Fibroblast of the aortic adventitia (primary cell): ENCODE data around the gene SIK3. TPM values are rescaled to one million over a fixed set of nuclear protein-coding genes. Genes with fewer than 3 reads are reported as not detected.
"Not testable (repeated sequence)": the region's sequence is repeated elsewhere in the genome, so short reads cannot be mapped to it uniquely, and the experiment has no call there.

ENCODE experiments used
- DNase-seq: peaks from one replicate; pipeline ENCODE4 v3.0.0-alpha.2; 2010; ENCODE audit warnings: low read depth
- H3K4me3 ChIP-seq: 2 replicates; pipeline ENCODE4 v1.5.1; 2011; ENCODE audit warnings: low read depth, mild to moderate bottlenecking, control low read depth, low read length, moderate library complexity
- CTCF ChIP-seq: IDR thresholded peaks from 2 replicates; pipeline ENCODE4 v1.5.1; 2011; ENCODE audit warnings: mild to moderate bottlenecking, low read length, control low read depth, inconsistent platforms; ENCODE audit not compliant: insufficient read depth
- total RNA-seq: library from RNA; depleted of rRNA; stranded (reverse); fragments of >200 nt; gene quantifications from 2 replicates; pipeline ENCODE4 v1.2.3, GENCODE V29; 2012; ENCODE audit warnings: low replicate concordance

The SIK3 gene
- total RNA-seq, 1 donor: 18.4 TPM

- DNase-seq: peak; percentile 64
- H3K4me3 ChIP-seq: no peak overlapping the region
- no peak for TF ChIP-seq CTCF
Measured at GRCh38 chr11:117026593-117027330, 71.5 kb downstream of the SIK3 start.

- H3K4me3 ChIP-seq, DNase-seq: not testable (repeated sequence)
Measured at GRCh38 chr11:117023707-117024106, 74.5 kb downstream of the SIK3 start.

GRCh38 chr11:117023178-117023577 lies 75.0 kb downstream of the SIK3 start:
- no peak overlapping the region for H3K4me3 ChIP-seq
- TF ChIP-seq CTCF: no peak
- no peak for DNase-seq

- DNase-seq: no peak
- TF ChIP-seq CTCF: no peak
- H3K4me3 ChIP-seq: no peak overlapping the region
Measured at GRCh38 chr11:117022526-117022925, 75.7 kb downstream of the SIK3 start.

- TF ChIP-seq CTCF: no peak
- no peak for DNase-seq
- H3K4me3 ChIP-seq: no peak overlapping the region
Measured at GRCh38 chr11:117020869-117021564, 77.2 kb downstream of the SIK3 start.

GRCh38 chr11:117020287-117020686 lies 77.9 kb downstream of the SIK3 start:
- no peak for DNase-seq
- TF ChIP-seq CTCF: no peak
- H3K4me3 ChIP-seq: no peak overlapping the region

- H3K4me3 ChIP-seq: no peak overlapping the region
- no peak for DNase-seq
- no peak for TF ChIP-seq CTCF
Measured at GRCh38 chr11:117019871-117020270, 78.4 kb downstream of the SIK3 start.
